K562 (cell line): ENCODE data around the gene POMT1. TPM values are rescaled to one million over a fixed set of nuclear protein-coding genes. Genes with fewer than 3 reads are reported as not detected.

Source experiments
- ATAC-seq: fragments of 200-7000 bp; cut with Tn5 transposase; 3 replicates; pipeline ENCODE4 v1.9.1; 2020; ENCODE audit warnings: moderate library complexity
- BruUV-seq: library from RNA; stranded (reverse); fragments of 400-500 nt; replicated peaks from 2 replicates; lab custom pipeline; 2021; lab: Mats Ljungman, UMichigan
- CTCF ChIA-PET: fragments of 300-600 bp; formaldehyde crosslinking; extraction: SDS; loops from one replicate; lab custom pipeline; 2021; ENCODE audit warnings: low intra/inter-chr PET ratio; lab: Yijun Ruan, JAX
- POLR2A ChIA-PET: fragments of 300-600, 350-650 bp; sonication (Branson Sonifier 250); formaldehyde crosslinking; extraction: SDS; loops from one replicate; lab custom pipeline; 2021; ENCODE audit warnings: antibody characterized with exemption, inconsistent platforms; lab: Yijun Ruan, JAX
- DNase-seq, 4 experiments: peaks; one replicate each; pipeline versions ENCODE4 v3.0.0 to v3.0.0-alpha.2; 2011 to 2018; ENCODE audit warnings: low spot score in 3 of 4, mixed read lengths in 3 of 4; ENCODE audit errors: extremely low read depth in 1 of 4
- FAIRE-seq: peaks from 2 replicates; lab custom pipeline; 2011; peaks lifted over from hg19 to GRCh38; lab: Jason Lieb, UNC
- H2AFZ ChIP-seq: 2 replicates; pipeline ENCODE4 v1.6.0; 2011; ENCODE audit warnings: low read depth, low read length, control low read depth, inconsistent platforms
- H3K27ac ChIP-seq: fragments of 200-600 bp; 3 replicates; pipeline ENCODE4 v1.8.0; 2011; ENCODE audit warnings: low read depth, mild to moderate bottlenecking, control low read depth, inconsistent platforms, low read length, moderate library complexity, mixed read lengths; ENCODE audit errors: extremely low read depth
- H3K27me3 ChIP-seq, 2 experiments: fragments of 300-600 bp in 1 of 2; 2 replicates in 1 of 2; 3 replicates in 1 of 2; pipeline versions ENCODE4 v1.6.0 to v1.8.0; 2011; ENCODE audit warnings: inconsistent platforms in 2 of 2, low read length in 2 of 2, mild to moderate bottlenecking in 1 of 2, mixed read lengths in 1 of 2, moderate library complexity in 1 of 2; ENCODE audit not compliant: control insufficient read depth in 2 of 2, insufficient read depth in 2 of 2
- H3K36me3 ChIP-seq: fragments of 300-600 bp; 3 replicates; pipeline ENCODE4 v1.8.0; 2011; ENCODE audit warnings: mild to moderate bottlenecking, low read length, inconsistent platforms; ENCODE audit not compliant: control insufficient read depth, insufficient read depth
- H3K4me1 ChIP-seq, 2 experiments: fragments of 200-600 bp in 1 of 2; replicated peaks in 1 of 2; 2 replicates in 1 of 2; 3 replicates in 1 of 2; pipeline versions ENCODE4 v1.5.1 to v1.8.0; 2011; ENCODE audit warnings: inconsistent platforms in 2 of 2, low read length in 2 of 2, mild to moderate bottlenecking in 1 of 2, mixed read lengths in 1 of 2, moderate library complexity in 1 of 2; ENCODE audit not compliant: control insufficient read depth in 2 of 2, insufficient read depth in 2 of 2
- H3K4me2 ChIP-seq: 2 replicates; pipeline ENCODE4 v1.6.1; 2011; ENCODE audit warnings: low read length, control low read depth, inconsistent platforms, mixed read lengths; ENCODE audit not compliant: insufficient read depth
- H3K4me3 ChIP-seq: fragments of 200-600 bp; sonication (generic), shearing (Covaris generic); 2 replicates; pipeline ENCODE4 v1.5.1; 2016; ENCODE audit warnings: control low read depth, inconsistent platforms
- H3K79me2 ChIP-seq: fragments of 200-600 bp; 3 replicates; pipeline ENCODE4 v1.8.0; 2011; ENCODE audit warnings: low read length, inconsistent platforms; ENCODE audit not compliant: control insufficient read depth, insufficient read depth
- H3K9ac ChIP-seq, 2 experiments: 2 replicates each; pipeline versions ENCODE4 v1.6.0 to v1.6.1; 2011; ENCODE audit warnings: low read depth in 2 of 2, low read length in 2 of 2, control low read depth in 1 of 2, inconsistent platforms in 1 of 2, mild to moderate bottlenecking in 1 of 2, mixed read lengths in 1 of 2; ENCODE audit not compliant: insufficient read depth in 1 of 2
- H3K9me1 ChIP-seq: one replicate; pipeline ENCODE4 v1.6.0; 2011; ENCODE audit warnings: inconsistent platforms, mild to moderate bottlenecking, low read length, moderate library complexity; ENCODE audit not compliant: control insufficient read depth, insufficient read depth
- H3K9me3 ChIP-seq: replicated peaks from 2 replicates; pipeline ENCODE4 v1.5.1; 2011; ENCODE audit warnings: low read depth, low read length, inconsistent platforms; ENCODE audit not compliant: control insufficient read depth, insufficient read depth
- H4K20me1 ChIP-seq: replicated peaks from 2 replicates; pipeline ENCODE4 v1.6.1; 2011; ENCODE audit warnings: low read length, inconsistent platforms, mixed read lengths; ENCODE audit not compliant: control insufficient read depth, insufficient read depth
- HDGF ChIP-seq: fragments of 450-650 bp; IDR thresholded peaks from 2 replicates; pipeline ENCODE4 v1.6.1; 2016
- HOXB6 ChIP-seq: fragments of 250-450 bp; sonication (Bioruptor Pico); IDR thresholded peaks from 2 replicates; pipeline ENCODE4 v1.5.1; 2022; ENCODE audit warnings: mild to moderate bottlenecking, borderline replicate concordance
- MEF2A ChIP-seq: IDR thresholded peaks from 2 replicates; pipeline ENCODE4 v1.6.1; 2011; ENCODE audit warnings: low read depth, mild to moderate bottlenecking, low read length, moderate library complexity; ENCODE audit not compliant: control insufficient read depth
- PCBP1 ChIP-seq: fragments of 200-400 bp; formaldehyde crosslinking; IDR thresholded peaks from 2 replicates; pipeline ENCODE4 v1.6.1; 2018; ENCODE audit warnings: mild to moderate bottlenecking, low read depth, low read length; ENCODE audit not compliant: poor library complexity, severe bottlenecking
- PHTF2 ChIP-seq: fragments of 250-450 bp; sonication (Bioruptor Pico); IDR thresholded peaks from 2 replicates; pipeline ENCODE4 v1.5.0; 2021; ENCODE audit warnings: mild to moderate bottlenecking
- POU5F1 ChIP-seq: fragments of 150-350 bp; IDR thresholded peaks from 2 replicates; pipeline ENCODE4 v1.6.1; 2014; ENCODE audit warnings: borderline replicate concordance, low read length, low read depth, mild to moderate bottlenecking; ENCODE audit not compliant: partially characterized antibody
- PYGO2 ChIP-seq: fragments of 450-650 bp; IDR thresholded peaks from 2 replicates; pipeline ENCODE4 v1.6.1; 2016; ENCODE audit warnings: mild to moderate bottlenecking, missing genetic modification characterization, moderate library complexity, missing compliant biosample characterization
- RBM22 ChIP-seq: fragments of 200-400 bp; formaldehyde crosslinking; IDR thresholded peaks from 2 replicates; pipeline ENCODE4 v1.6.1; 2018; ENCODE audit warnings: low read length, low read depth; ENCODE audit not compliant: poor library complexity, severe bottlenecking
- ZBTB8A ChIP-seq: fragments of 450-650 bp; IDR thresholded peaks from 2 replicates; pipeline ENCODE4 v1.6.1; 2018; ENCODE audit warnings: mild to moderate bottlenecking, moderate library complexity; ENCODE audit not compliant: partially characterized antibody
- ZNF696 ChIP-seq: fragments of 250-450 bp; sonication (Bioruptor Pico); conservative IDR thresholded peaks from 2 replicates; pipeline ENCODE4 v1.4.0; 2020; ENCODE audit warnings: mild to moderate bottlenecking, moderate library complexity
- WGBS: fragments of 100-300 bp; shearing (Covaris generic); methylation state at CpG from one replicate; pipeline ENCODE4 v1.1.6; 2016; ENCODE audit warnings: low coverage, mixed read lengths; ENCODE audit not compliant: insufficient coverage; ENCODE audit errors: missing lambda C conversion rate; 5-methylcytosine and 5-hydroxymethylcytosine counted together
- in situ Hi-C: fragments of 300-500 bp; cut with MboI; formaldehyde crosslinking; loops from 4 replicates; pipeline ENCODE4 v1.15.0; 2018; ENCODE audit warnings: inconsistent platforms, mixed read lengths
- intact Hi-C: fragments of 100-400 bp; cut with micrococcal nuclease; formaldehyde crosslinking; loops from 2 replicates; pipeline ENCODE4 v1.14.2; 2022
- polyA plus RNA-seq, 8 experiments: library from polyadenylated mRNA; depleted of rRNA in 4 of 8; stranded (reverse) in 5 of 8; unstranded in 3 of 8; fragments of >200 nt; fragmentation: Nextera tagmentation in 2 of 8; fragmentation: Illumina TruSeq in 1 of 8; extraction: Ambion mirVana in 2 of 8; extraction: Trizol in 1 of 8; gene quantifications; 2 replicates each; pipeline versions ENCODE4 v1.2.1 to v1.2.3, GENCODE V29; 2011 to 2014; ENCODE audit warnings: inconsistent platforms in 1 of 8, missing spikeins in 1 of 8
- total RNA-seq, 7 experiments: library from RNA; depleted of rRNA in 6 of 7; stranded (reverse); fragments of >200 nt in 6 of 7; fragmentation: Illumina TruSeq in 2 of 7; extraction: Trizol in 2 of 7; gene quantifications; 2 replicates each; pipeline versions ENCODE4 v1.2.1 to v1.2.3, GENCODE V29; 2011 to 2021; ENCODE audit warnings: low replicate concordance in 1 of 7
- TF ChIP-seq, protein P1 (sequence below): fragments of 250-450 bp; sonication (Bioruptor Pico); IDR thresholded peaks from 2 replicates; pipeline ENCODE4 v1.9.0; 2021; ENCODE audit warnings: mild to moderate bottlenecking
- TF ChIP-seq, protein P2 (sequence below): fragments of 450-650 bp; formaldehyde crosslinking; IDR thresholded peaks from 2 replicates; pipeline ENCODE4 v1.4.0; 2022; ENCODE audit warnings: missing genetic modification characterization

POMT1 gene
- total and polyA plus RNA-seq, 9 of the 15 experiments (the other 6 are each of a cell fraction or from before 2014, with no cell fraction given) = 1.8 to 23.5 (median 14.6) TPM

DNA sequence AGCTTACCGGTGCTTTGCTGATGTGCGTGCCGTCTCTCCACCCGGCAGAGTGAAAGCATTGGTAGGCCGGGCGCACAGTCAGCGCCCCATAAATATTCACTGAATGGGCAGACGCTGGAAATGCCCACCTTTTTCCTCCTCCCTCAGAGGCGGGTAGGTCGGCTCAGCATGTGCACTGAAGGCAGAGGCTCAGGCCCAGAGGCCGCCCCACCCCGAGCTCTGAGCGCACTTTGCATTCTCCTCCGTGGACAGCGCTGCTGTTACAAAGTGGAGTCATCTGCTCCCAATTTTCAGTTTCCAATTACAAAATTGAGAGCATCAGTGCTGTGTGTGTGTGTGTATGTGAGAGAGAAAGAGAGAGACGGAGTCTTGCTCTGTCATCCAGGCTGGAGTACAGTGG is 17.8 kb downstream of the POMT1 start:
- no peak for DNase-seq
- H3K79me2 ChIP-seq = no peaks in the 10 kb centered on the region
- H3K9me1 ChIP-seq = no peaks in the 10 kb centered on the region
- no peaks in the 10 kb centered on the region for H3K27me3 ChIP-seq
- peaks cover 92% of the 10 kb centered on the region; the same call in 2 of the 3 replicates for H3K36me3 ChIP-seq
- 79% methylated on average over 16 of the region's 16 CpGs for WGBS
- no peak for FAIRE-seq
- no peak overlapping the region for H3K9ac ChIP-seq
- ATAC-seq = no peak
- no peaks in the 10 kb centered on the region; the same call in 1 of the 2 replicates for H4K20me1 ChIP-seq
- H3K4me2 ChIP-seq = no peak overlapping the region
- H3K4me1 ChIP-seq = peaks cover 0 to 20% of the 10 kb centered on the region in 2 experiments; a peak in 1 of 5 replicates
- in situ Hi-C loops = no loop called here
- H3K27ac ChIP-seq = no peak overlapping the region
- H2AFZ ChIP-seq = no peak overlapping the region
- TF ChIP-seq ZNF696 (no peak), PYGO2 (tag) (no peak), RBM22 (no peak), MEF2A (no peak), ZBTB8A (no peak), PCBP1 (no peak), HDGF (no peak), POU5F1 (no peak), HOXB6 (CRISPR knock-in tag) (no peak), PHTF2 (no peak)
- TF ChIP-seq, protein P1, sequence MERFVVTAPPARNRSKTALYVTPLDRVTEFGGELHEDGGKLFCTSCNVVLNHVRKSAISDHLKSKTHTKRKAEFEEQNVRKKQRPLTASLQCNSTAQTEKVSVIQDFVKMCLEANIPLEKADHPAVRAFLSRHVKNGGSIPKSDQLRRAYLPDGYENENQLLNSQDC (CRISPR knock-in tag) = no peak
- TF ChIP-seq, protein P2, sequence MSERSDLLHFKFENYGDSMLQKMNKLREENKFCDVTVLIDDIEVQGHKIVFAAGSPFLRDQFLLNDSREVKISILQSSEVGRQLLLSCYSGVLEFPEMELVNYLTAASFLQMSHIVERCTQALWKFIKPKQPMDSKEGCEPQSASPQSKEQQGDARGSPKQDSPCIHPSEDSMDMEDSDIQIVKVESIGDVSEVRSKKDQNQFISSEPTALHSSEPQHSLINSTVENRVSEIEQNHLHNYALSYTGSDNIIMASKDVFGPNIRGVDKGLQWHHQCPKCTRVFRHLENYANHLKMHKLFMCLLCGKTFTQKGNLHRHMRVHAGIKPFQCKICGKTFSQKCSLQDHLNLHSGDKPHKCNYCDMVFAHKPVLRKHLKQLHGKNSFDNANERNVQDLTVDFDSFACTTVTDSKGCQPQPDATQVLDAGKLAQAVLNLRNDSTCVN (CRISPR knock-in tag) = no peak
- intact Hi-C loops = no loop called here
- no peaks in the 10 kb centered on the region for H3K9me3 ChIP-seq
- no TSS peak for BruUV-seq
- ChIA-PET POLR2A (no interaction called here), CTCF (no interaction called here)
- H3K4me3 ChIP-seq = no peak overlapping the region
